HuH-7 (cell line): ENCODE data around the gene HOTAIR.

Experiments used
- DNase-seq: peaks from one replicate; pipeline ENCODE4 v3.0.0; 2011; ENCODE audit warnings: low spot score

Gene HOTAIR

GRCh38 chr12:53961025-53961761, 13.6 kb downstream of the HOTAIR start:
- no peak for DNase-seq

GRCh38 chr12:53960187-53961024, 14.3 kb downstream of the HOTAIR start:
- DNase-seq, result no peak

DNA sequence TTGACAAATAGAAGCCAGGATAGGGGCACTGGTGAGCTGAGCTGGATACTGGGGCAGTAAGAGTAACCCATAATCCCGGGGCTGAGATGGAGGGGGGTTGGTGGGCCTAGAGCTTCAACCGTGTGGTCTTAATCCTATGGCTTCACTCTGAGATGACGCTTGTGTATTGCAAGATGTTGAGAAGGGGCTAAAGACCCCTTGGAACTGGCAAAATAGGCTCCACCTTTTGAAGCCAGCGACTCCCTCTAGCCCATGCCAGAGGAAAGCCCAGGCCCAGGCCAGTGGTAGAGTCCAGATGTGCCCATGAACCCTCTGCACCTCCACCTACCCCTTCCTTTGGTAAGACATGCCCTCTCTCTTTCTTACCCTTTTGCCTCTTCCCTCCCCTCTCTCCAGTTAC, 15.4 kb downstream of the HOTAIR start:
- DNase-seq, result no peak

DNA sequence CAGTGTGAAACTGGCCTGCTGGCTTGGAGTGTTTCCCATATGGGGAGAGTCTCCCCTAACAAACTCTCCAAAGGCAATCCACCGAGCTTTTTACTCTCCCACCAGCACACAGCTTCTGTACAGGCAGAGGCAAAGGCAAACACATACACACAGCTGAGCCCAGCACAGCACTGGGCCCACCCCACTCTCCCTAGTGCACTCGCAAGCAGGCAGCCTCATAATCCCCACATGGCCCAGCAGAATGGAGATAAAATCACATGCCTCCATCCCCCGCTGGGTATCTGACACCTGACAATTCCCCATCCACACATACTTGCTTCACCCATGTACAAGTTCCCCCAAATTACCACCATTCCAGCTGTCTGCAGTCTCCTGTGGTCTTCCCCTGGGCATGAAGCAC, 16.6 kb downstream of the HOTAIR start:
- no peak for DNase-seq

GRCh38 chr12:53956914-53957536, 17.7 kb downstream of the HOTAIR start:
- no peak for DNase-seq

DNA sequence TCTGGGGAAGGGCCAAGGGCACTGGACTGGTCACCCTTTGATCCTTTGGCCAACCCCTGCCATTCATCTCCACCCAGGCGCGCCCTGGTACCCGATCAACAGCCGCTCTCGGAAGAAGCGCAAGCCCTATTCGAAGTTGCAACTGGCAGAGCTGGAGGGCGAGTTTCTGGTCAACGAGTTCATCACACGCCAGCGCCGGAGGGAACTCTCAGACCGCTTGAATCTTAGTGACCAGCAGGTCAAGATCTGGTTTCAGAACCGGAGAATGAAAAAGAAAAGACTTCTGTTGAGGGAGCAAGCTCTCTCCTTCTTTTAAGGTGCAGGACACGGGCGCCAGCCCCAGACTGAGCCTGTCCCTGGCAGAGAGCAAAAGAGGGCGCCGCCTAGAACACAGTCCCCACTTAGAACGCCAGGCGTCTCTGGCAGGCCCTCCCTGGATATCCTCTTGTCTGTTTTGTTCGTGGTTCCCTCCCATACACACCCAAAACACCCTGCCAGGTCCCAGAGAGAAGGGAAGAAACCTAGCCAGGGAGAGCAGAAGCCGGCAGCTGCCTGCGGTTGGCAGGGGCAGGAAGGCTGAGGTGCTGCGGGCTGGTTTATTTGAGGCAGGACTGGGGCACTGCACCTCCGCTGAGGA, 18.4 kb downstream of the HOTAIR start:
- no peak for DNase-seq

DNA sequence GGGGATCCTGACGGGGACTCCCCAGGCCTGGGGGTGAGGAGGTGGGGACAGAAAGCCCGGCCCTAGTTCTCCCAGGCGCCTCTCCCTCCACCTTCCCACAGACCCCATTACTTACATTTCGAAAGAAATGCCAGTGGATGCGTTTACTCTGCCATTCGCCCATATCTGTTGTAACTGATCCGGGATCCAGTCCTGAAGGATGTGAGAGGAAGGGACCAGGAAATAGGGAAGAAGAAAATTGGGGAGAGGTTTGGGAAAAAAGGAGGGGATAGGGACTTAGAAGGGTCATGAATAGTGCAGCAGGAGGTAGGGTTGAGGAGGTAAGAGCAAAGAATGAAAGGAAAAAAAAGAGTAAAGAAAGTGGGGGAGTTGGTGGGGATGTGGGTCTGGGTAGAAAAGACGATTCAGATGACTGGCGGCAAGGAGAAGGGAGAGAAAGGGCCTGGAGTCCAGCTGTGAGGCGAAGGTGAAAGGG, 18.9 kb downstream of the HOTAIR start:
- DNase-seq, result no peak

DNA sequence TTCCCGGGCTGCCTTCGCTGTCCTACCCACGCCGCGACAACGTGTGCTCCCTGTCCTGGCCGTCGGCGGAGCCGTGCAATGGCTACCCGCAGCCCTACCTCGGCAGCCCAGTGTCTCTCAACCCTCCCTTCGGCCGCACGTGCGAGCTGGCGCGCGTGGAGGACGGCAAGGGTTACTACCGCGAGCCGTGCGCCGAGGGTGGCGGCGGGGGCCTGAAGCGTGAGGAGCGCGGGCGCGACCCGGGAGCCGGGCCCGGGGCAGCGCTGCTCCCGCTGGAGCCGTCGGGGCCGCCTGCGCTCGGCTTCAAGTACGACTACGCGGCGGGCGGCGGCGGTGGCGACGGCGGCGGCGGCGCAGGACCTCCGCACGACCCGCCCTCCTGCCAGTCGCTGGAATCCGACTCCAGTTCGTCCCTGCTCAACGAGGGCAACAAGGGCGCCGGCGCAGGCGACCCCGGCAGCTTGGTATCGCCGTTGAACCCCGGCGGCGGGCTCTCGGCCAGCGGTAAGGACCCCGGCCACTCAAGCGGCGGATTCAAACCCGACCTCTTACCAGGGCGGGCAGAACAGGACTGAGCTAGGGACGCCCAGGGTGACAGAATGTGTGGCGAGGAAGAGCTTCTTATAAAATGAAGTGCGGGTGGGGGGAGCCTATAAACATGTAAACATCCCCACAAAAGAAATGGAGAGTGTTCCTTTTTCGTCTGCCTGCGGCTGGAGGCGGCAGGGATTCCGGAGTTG, 19.5 kb downstream of the HOTAIR start:
- DNase-seq, result no peak

DNA sequence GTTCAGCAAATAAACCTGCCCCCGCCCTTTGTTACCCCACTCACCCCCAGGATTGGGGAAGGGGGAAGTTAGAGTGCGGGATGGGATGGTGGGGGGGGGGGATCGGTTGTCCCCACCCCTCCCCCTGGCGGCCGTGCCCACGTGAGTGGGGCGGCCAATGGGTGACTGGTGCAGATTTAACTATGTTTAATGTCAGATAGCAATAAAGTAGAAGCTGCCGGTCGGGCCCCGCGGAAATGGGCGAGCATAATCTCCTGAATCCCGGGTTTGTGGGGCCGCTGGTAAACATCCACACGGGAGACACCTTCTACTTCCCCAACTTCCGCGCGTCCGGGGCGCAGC, 20.1 kb downstream of the HOTAIR start, which contains the start of gene HOXC12:
HOXC12 (plus strand) TSS at position 210 of the 342 bp plus-strand sequence; CDS start at position 237, 27 bp downstream.
- no peak for DNase-seq

DNA sequence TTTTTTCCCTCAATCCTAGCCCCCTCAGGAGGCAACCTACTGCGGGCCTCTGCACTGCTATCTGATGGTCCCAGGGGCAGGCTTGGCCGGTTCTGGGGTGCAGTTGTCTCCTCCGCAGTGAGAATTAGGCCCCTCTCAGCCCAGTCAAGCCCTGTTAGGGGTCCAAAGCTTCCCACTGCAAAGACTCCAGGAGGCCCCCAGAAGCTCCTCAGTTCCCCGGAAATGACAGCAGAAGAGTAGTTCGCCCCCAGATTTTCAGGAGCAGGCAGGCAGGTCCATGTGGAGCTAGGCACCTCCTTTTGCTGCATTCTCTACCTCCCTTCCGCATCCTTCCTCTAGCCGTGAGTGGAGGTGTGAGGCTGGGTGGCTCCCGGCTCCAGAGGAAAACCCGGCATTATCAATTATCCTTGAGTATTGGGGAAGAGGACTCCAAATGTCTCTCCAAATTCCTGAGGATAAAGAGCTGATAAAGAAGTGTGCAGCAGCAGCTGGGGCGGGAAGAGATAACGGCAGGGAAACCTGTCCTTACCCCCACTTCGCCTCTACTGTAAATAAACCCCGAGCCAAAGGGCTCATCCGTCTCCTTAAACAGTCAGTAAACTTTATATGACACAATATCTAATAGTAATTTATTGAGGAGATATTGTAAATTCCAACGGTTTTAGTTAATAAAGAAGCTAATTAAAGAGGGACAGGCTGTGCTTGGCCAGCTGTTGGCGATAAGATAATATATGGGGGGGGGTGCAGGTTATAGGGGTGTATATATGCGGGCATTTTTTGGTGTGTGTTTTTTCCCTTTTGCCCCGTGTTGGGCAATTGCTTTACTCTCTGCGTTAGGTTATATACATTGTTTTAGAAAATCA, 20.7 kb downstream of the HOTAIR start:
- DNase-seq, result no peak

- DNase-seq, result peak; percentile 82
Observed at GRCh38 chr12:53952871-53953734, 21.7 kb downstream of the HOTAIR start.

GRCh38 chr12:53952335-53952694, 22.4 kb downstream of the HOTAIR start:
- no peak for DNase-seq

GRCh38 chr12:53951577-53952334, 23.0 kb downstream of the HOTAIR start:
- DNase-seq, result no peak

GRCh38 chr12:53950789-53951576, 23.8 kb downstream of the HOTAIR start:
- DNase-seq, result no peak

DNA sequence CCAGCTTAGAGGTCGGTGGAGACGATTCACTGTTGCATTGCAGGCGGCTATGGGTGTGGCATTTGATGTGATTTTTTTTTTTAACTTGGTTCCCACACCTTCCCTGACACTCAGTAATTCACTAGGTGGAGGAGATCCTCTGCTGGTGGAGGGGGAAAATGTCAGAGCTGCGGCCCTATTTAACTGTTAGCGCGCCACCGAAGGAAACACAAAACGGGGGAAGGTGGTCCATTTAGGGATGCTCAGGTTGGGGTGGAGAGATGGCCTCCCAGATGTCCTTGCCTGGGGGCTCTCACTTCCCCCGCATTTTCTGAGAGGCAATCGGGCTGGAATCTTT, 24.3 kb downstream of the HOTAIR start:
- DNase-seq, result peak; percentile 70

DNA sequence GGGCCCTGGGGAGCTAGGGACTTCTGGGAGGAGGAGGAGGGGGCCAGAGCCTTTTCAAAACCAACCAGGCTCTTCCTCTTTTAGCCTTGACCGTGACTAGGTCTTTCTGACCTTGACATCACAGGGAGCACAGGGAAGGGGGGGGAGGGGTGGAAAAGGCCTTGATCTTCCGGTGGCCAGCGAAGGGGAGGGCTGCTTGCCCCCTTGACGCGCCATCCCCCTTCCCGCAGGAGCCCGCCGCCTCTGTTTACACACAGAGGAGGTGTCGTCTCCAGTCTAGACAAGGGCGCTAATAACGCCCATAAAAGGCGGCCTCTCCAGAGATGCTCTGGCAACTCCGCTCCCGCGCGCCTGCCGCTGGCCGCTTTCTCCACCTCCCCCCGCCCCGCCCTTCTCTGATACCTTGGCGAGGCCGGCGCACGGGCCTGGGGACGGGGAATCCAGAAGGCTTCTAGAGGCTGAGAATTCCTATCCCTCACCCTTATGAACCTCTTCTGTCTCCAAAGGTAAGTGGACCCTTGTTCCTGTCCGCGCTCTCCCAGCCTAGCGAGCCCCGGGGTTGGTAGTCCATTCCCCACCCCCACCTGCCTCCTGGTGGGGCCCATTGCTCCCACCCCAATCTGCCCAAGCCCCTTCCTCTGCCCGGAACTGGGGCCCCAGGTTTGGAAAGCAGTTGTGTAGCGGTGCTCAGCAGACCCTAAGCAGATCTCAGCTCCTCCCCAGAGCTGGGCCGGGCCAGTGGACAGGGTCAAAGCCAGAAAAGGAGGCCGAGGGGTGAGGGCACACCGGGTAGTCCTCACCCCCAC, 24.9 kb downstream of the HOTAIR start:
- peak; percentile 65 for DNase-seq
